A549 (cell line): ENCODE measurements around the gene SPA17. TPM values are rescaled to one million over a fixed set of nuclear protein-coding genes. Genes with fewer than 3 reads are reported as not detected.

Experiments
- ATAC-seq, 2 experiments: fragments of 200-7000 bp in 1 of 2; fragments of >200 bp in 1 of 2; cut with Nextera tagmentation in 1 of 2; cut with Tn5 transposase in 1 of 2; 3 replicates each; pipeline versions ENCODE4 v1.8.0 to v1.9.1; 2018 to 2020; ENCODE audit warnings: mild to moderate bottlenecking in 1 of 2, moderate library complexity in 1 of 2
- CTCF ChIA-PET: fragments of 300-600 bp; sonication (Branson Sonifier 250); formaldehyde crosslinking; extraction: SDS; loops from one replicate; lab custom pipeline; 2021; ENCODE audit warnings: antibody characterized with exemption, inconsistent platforms; lab: Yijun Ruan, JAX
- POLR2A ChIA-PET: fragments of 350-600 bp; formaldehyde crosslinking; extraction: SDS; loops from one replicate; lab custom pipeline; 2021; ENCODE audit warnings: antibody characterized with exemption, inconsistent platforms; lab: Yijun Ruan, JAX
- DNase-seq, 2 experiments: peaks; one replicate each; pipeline versions ENCODE4 v3.0.0 to v3.0.0-alpha.2; 2011 to 2016; ENCODE audit warnings: low read depth in 1 of 2, low spot score in 1 of 2
- FAIRE-seq: peaks from 2 replicates; lab custom pipeline; 2011; peaks lifted over from hg19 to GRCh38; lab: Jason Lieb, UNC
- H3K27ac ChIP-seq, 2 experiments: fragments of >200 bp; sonication (Bioruptor Twin); formaldehyde crosslinking; 3 replicates each; pipeline ENCODE4 v1.5.1; 2016 to 2017
- H3K4me1 ChIP-seq: fragments of >200 bp; sonication (Bioruptor Twin); formaldehyde crosslinking; 3 replicates; pipeline ENCODE4 v1.6.1; 2016
- H3K4me2 ChIP-seq: fragments of >200 bp; sonication (Bioruptor Twin); formaldehyde crosslinking; 3 replicates; pipeline ENCODE4 v1.6.1; 2016
- H3K4me3 ChIP-seq: fragments of >200 bp; sonication (Bioruptor Twin); formaldehyde crosslinking; 3 replicates; pipeline ENCODE4 v1.5.1; 2016
- H3K9me3 ChIP-seq: fragments of >200 bp; sonication (Bioruptor Twin); formaldehyde crosslinking; 3 replicates; pipeline ENCODE4 v1.6.1; 2016
- BHLHE40 ChIP-seq: IDR thresholded peaks from 2 replicates; pipeline ENCODE4 v1.6.1; 2012; ENCODE audit warnings: low read depth, low read length, inconsistent platforms
- CBX2 ChIP-seq: fragments of 200-600 bp; sonication (generic); IDR thresholded peaks from 2 replicates; pipeline ENCODE4 v1.6.1; 2016; ENCODE audit warnings: low read depth, mild to moderate bottlenecking, borderline replicate concordance
- EHF ChIP-seq: fragments of 250-450 bp; sonication (Bioruptor Pico); IDR thresholded peaks from 2 replicates; pipeline ENCODE4 v1.5.0; 2020; ENCODE audit warnings: mild to moderate bottlenecking
- EHMT2 ChIP-seq: fragments of 200-600 bp; sonication (generic); IDR thresholded peaks from 2 replicates; pipeline ENCODE4 v1.6.1; 2016; ENCODE audit warnings: antibody characterized with exemption, low read depth, mild to moderate bottlenecking, moderate library complexity
- FOSB ChIP-seq: fragments of 250-450 bp; sonication (Bioruptor Pico); IDR thresholded peaks from 2 replicates; pipeline ENCODE4 v1.5.0; 2020; ENCODE audit warnings: mild to moderate bottlenecking, moderate library complexity
- FOXS1 ChIP-seq: fragments of 250-450 bp; sonication (Bioruptor Pico); IDR thresholded peaks from 2 replicates; pipeline ENCODE4 v1.5.0; 2020; ENCODE audit warnings: mild to moderate bottlenecking, moderate library complexity
- HOXA7 ChIP-seq: fragments of 250-450 bp; sonication (Bioruptor Pico); IDR thresholded peaks from 2 replicates; pipeline ENCODE4 v1.5.0; 2020; ENCODE audit warnings: mild to moderate bottlenecking, moderate library complexity
- HOXB5 ChIP-seq: fragments of 250-450 bp; sonication (Bioruptor Pico); IDR thresholded peaks from 2 replicates; pipeline ENCODE4 v1.5.0; 2020; ENCODE audit warnings: mild to moderate bottlenecking, moderate library complexity
- KDM1A ChIP-seq: fragments of 200-600 bp; sonication (generic); IDR thresholded peaks from 2 replicates; pipeline ENCODE4 v1.6.1; 2016; ENCODE audit warnings: low read depth, mild to moderate bottlenecking
- PHF8 ChIP-seq: fragments of 200-600 bp; sonication (generic); IDR thresholded peaks from 2 replicates; pipeline ENCODE4 v1.6.1; 2016; ENCODE audit warnings: low read depth, mild to moderate bottlenecking, antibody characterized with exemption, moderate library complexity, borderline replicate concordance
- RARB ChIP-seq: fragments of 250-450 bp; sonication (Bioruptor Pico); IDR thresholded peaks from 2 replicates; pipeline ENCODE4 v1.8.0; 2021; ENCODE audit warnings: mild to moderate bottlenecking, moderate library complexity
- ZC3H11A ChIP-seq: fragments of 450-650 bp; IDR thresholded peaks from 2 replicates; pipeline ENCODE4 v1.6.1; 2014; ENCODE audit warnings: antibody characterized with exemption, mild to moderate bottlenecking
- ZFP36 ChIP-seq: fragments of 450-650 bp; IDR thresholded peaks from 2 replicates; pipeline ENCODE4 v1.6.1; 2014; ENCODE audit warnings: borderline replicate concordance; ENCODE audit not compliant: partially characterized antibody
- ZNF302 ChIP-seq: fragments of 250-450 bp; sonication (Bioruptor Pico); IDR thresholded peaks from 2 replicates; pipeline ENCODE4 v1.9.0; 2021; ENCODE audit warnings: inconsistent platforms, mild to moderate bottlenecking, moderate library complexity
- WGBS: methylation state at CpG from one replicate; pipeline ENCODE4 v1.1.6; 2017; ENCODE audit errors: missing lambda C conversion rate; 5-methylcytosine and 5-hydroxymethylcytosine counted together
- polyA plus RNA-seq, 4 experiments: library from polyadenylated mRNA; depleted of rRNA in 3 of 4; stranded (reverse); fragments of >200 nt; fragmentation: RNase III in 1 of 4; extraction: RNeasy Plus Mini Kit Qiagen cat#74134 plus additional on column Dnase treatment in 1 of 4; gene quantifications; 2 replicates in 3 of 4; 3 replicates in 1 of 4; pipeline ENCODE4 v1.2.3, GENCODE V29; 2011 to 2017
- TF ChIP-seq, protein P1 (sequence below): fragments of 150-350 bp; IDR thresholded peaks from 2 replicates; pipeline ENCODE4 v1.6.1; 2014; ENCODE audit warnings: low read depth, mild to moderate bottlenecking, low read length
- TF ChIP-seq, protein P2 (sequence below): IDR thresholded peaks from 2 replicates; pipeline ENCODE4 v1.6.1; 2012; ENCODE audit warnings: low read depth, borderline replicate concordance
- TF ChIP-seq, protein P3 (sequence below): fragments of >200 bp; sonication (Bioruptor Twin); formaldehyde crosslinking; IDR thresholded peaks from 2 replicates; pipeline ENCODE4 v1.6.1; 2016
- TF ChIP-seq, protein P4 (sequence below): fragments of 450-650 bp; IDR thresholded peaks from 2 replicates; pipeline ENCODE4 v1.6.1; 2014; ENCODE audit warnings: antibody characterized with exemption

Gene SPA17
- polyA plus RNA-seq, 2 of the 4 experiments (the other 2 are of a cell fraction): 23.8 to 27.3 TPM

DNA sequence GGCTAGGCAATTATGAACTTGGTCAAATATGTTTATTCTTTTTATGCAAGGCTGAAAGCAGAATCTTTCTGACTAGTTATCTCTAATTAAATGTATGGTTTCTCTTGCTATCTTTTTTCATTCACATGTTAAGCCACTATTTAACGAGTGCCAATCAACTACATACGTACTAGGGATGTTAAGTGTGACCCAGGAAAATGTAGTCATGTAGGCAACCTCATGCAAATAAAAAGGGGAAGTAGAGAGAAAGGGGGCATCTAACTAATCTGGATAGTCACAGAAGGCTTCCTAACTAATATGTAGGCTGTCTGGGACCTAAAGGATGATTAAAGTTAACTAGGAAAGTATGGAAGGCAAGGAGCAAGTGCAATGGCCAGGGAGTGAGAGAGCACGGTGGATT is 27.6 kb upstream of the SPA17 start:
- POLR2A ChIA-PET: no interaction called here
- 81% methylated on average over 3 of the region's 3 CpGs for WGBS
- CTCF ChIA-PET: interaction anchor here (1.9 to 4.9 kb wide), 2 partner anchors 14 to 147 kb away, joined by 12 to 32 read pairs; no protein-coding TSS in a partner anchor
- no peak for TF ChIP-seq KDM1A
- no peak for TF ChIP-seq ZNF302 (CRISPR knock-in tag)
- TF ChIP-seq, protein P1, sequence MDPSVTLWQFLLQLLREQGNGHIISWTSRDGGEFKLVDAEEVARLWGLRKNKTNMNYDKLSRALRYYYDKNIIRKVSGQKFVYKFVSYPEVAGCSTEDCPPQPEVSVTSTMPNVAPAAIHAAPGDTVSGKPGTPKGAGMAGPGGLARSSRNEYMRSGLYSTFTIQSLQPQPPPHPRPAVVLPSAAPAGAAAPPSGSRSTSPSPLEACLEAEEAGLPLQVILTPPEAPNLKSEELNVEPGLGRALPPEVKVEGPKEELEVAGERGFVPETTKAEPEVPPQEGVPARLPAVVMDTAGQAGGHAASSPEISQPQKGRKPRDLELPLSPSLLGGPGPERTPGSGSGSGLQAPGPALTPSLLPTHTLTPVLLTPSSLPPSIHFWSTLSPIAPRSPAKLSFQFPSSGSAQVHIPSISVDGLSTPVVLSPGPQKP: no peak
- no peak for TF ChIP-seq RARB (CRISPR knock-in tag)
- no peak for TF ChIP-seq BHLHE40
- no peak for TF ChIP-seq HOXA7 (CRISPR knock-in tag)
- TF ChIP-seq, protein P2, sequence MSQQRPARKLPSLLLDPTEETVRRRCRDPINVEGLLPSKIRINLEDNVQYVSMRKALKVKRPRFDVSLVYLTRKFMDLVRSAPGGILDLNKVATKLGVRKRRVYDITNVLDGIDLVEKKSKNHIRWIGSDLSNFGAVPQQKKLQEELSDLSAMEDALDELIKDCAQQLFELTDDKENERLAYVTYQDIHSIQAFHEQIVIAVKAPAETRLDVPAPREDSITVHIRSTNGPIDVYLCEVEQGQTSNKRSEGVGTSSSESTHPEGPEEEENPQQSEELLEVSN: no peak
- TF ChIP-seq ZC3H11A: no peak
- no peak for TF ChIP-seq CBX2
- TF ChIP-seq FOSB (CRISPR knock-in tag): no peak
- no peak for TF ChIP-seq ZFP36
- FAIRE-seq (no peak), ATAC-seq (no peak), DNase-seq (no peak)
- H3K4me3 ChIP-seq: no peak overlapping the region
- no peaks in the 10 kb centered on the region for H3K9me3 ChIP-seq
- no peak overlapping the region for H3K4me2 ChIP-seq
- H3K27ac ChIP-seq: no peak overlapping the region
- H3K4me1 ChIP-seq: no peaks in the 10 kb centered on the region

DNA sequence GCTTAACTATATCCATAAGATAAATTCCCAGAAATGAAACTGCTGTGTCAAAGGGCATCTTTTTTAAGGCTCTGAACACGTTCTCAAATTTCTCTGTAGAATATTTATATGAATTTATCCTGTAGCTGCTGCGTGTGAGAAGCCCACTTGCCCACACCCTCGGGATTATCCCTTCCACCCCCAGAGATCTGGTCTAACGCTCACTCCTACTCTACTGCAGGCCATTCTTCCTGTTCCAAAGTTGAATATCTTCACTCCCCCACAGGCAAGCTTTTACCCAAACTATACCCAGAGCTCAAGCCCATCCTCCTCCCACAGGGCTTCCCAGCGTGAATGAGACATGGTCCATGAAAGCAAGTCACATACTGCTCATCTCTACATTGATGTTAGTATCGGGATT is 25.1 kb upstream of the SPA17 start:
- WGBS: 63% methylated on average over 6 of the region's 6 CpGs
- CTCF ChIA-PET: interaction anchor here (3.0 kb wide), 1 partner anchor 21 kb away, joined by 11 read pairs; no protein-coding TSS in a partner anchor
- TF ChIP-seq CBX2: no peak

DNA sequence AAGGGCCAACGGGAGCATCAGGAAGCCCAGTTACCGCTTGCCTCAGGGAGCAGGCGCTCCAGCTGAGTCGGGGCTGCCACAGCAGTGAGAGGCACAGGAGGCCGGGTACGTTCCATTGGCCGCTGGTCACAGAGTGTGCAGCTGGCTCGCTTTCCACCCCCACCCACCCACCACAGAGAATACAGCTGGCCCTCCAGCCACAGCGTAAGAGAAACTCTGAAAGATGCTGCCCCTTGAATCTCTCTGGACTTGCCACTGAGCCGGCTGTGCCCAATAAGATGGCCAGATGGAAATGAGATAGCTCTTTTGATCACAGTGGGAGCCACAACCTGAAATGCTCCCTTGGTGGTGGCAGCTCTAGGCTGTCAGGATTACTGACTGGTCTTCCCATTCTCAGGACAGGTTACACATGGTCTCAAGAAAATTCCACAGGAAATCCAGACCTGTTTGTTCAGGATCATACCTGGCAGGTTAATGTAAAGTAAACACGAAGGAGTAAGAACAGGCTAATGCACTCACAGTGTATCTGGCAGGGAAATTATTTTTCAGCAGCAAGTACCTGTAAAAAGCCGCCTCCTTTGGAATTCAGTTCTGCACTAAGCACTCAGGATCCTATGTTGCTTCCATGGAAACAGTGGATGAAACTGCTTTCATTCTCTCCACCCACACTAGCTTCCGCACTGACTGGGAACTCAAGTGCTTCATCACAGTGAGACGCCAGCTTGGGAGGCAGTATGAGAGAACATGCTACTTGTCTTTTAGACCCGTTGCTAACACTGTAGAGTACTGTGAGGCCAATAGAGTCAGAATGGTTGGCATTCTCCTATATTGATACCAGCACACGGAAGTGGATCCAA is 16.7 kb upstream of the SPA17 start:
- ChIA-PET CTCF (interaction anchor here (3.9 kb wide), 1 partner anchor 12 kb away, joined by 14 read pairs; no protein-coding TSS in a partner anchor), POLR2A (no interaction called here)
- WGBS: 84% methylated on average over 12 of the region's 16 CpGs
- TF ChIP-seq EHF (CRISPR knock-in tag): no peak
- no peak for TF ChIP-seq HOXB5 (CRISPR knock-in tag)
- no peak for TF ChIP-seq FOXS1
- TF ChIP-seq, protein P3, sequence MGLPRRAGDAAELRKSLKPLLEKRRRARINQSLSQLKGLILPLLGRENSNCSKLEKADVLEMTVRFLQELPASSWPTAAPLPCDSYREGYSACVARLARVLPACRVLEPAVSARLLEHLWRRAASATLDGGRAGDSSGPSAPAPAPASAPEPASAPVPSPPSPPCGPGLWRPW: no peak
- TF ChIP-seq PHF8: no peak
- TF ChIP-seq EHMT2: no peak
- TF ChIP-seq, protein P4, sequence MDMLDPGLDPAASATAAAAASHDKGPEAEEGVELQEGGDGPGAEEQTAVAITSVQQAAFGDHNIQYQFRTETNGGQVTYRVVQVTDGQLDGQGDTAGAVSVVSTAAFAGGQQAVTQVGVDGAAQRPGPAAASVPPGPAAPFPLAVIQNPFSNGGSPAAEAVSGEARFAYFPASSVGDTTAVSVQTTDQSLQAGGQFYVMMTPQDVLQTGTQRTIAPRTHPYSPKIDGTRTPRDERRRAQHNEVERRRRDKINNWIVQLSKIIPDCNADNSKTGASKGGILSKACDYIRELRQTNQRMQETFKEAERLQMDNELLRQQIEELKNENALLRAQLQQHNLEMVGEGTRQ: no peak
- Histone ChIP-seq H3K4me1 (no peaks in the 10 kb centered on the region), H3K4me3 (no peak overlapping the region), H3K27ac (no peak overlapping the region), H3K4me2 (no peak overlapping the region), H3K9me3 (no peaks in the 10 kb centered on the region)
- FAIRE-seq (no peak), ATAC-seq (no peak), DNase-seq (no peak)

More for the DNA sequence above, 25.1 kb upstream of the SPA17 start:
- H3K27ac ChIP-seq: no peak overlapping the region
- no peak for ATAC-seq
- H3K4me2 ChIP-seq: no peak overlapping the region
- no peak for DNase-seq
- H3K9me3 ChIP-seq: no peaks in the 10 kb centered on the region
- H3K4me1 ChIP-seq: no peaks in the 10 kb centered on the region
- POLR2A ChIA-PET: no interaction called here
- no peak for FAIRE-seq
- no peak overlapping the region for H3K4me3 ChIP-seq
